ENCODE data around the gene CAMP.
"Not testable (repeated sequence)": the region's sequence is repeated elsewhere in the genome, so short reads cannot be mapped to it uniquely, and the experiment has no call there.

GRCh38 chr3:48271223-48271622 is 47.9 kb downstream of the CAMP start:
- TF ChIP-seq EZH2 (IDR thresholded peaks at IDR 0.05; ENCODE audit: low read depth); CTCF (conservative IDR thresholded peaks at IDR 0.05): not testable (repeated sequence)
